Erythroblast (primary cell): Measurements from ENCODE around the gene SCN5A.

Source experiments
- DNase-seq, 2 experiments: peaks; one replicate each; lab custom pipeline; 2025; lab: John Stamatoyannopoulos, UW
- GATA1 ChIP-seq: IDR thresholded peaks from 2 replicates; pipeline ENCODE4 v1.6.1; 2011; ENCODE audit warnings: low read depth, mild to moderate bottlenecking, control low read depth, low read length, moderate library complexity
- POLR2A ChIP-seq: IDR thresholded peaks from 2 replicates; pipeline ENCODE4 v1.6.1; 2011; ENCODE audit warnings: mild to moderate bottlenecking, low read length

The SCN5A gene

DNA sequence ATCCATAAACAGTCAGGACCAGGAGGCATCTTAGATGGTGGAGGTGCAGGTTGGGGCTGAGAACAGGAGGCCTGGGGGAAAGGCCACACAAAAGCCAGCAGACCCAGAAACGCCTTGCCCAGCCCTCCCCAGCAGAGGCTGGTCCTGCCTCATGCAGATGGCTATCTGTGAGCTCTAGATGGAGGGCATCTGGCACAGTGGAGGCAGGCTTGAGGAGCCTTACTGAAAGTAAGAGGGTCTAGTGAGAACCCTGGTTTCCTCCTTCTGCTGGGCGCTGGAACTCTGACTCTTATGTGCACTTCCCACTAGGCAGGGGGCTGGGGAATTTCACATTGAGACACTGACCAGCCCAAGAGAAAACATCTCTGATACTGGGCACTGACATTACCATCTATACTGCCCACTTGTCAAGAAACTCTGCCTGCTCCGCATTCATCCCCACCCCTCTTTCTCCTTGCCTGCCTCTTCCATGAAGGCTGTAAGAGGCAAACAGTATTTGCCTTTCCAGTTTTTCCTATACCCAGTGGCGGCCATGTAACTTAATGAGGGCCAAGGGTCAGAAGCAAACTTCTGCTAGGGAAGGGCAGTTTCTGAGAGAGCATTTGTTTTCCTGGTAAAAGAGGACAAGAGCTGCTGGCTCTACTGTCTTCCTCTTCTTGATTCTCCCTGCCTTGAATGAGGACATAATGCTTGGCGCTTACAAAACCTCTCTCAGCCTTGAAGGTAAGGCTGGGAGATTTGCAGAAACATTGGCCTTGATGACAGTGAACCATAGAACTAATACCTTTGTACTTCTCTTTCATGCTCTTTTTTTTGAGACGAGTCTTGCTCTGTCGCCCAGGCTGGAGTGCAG, 4.4 kb upstream of the SCN5A start:
- TF ChIP-seq POLR2A (no peak), GATA1 (no peak)
- DNase-seq: no peak

DNA sequence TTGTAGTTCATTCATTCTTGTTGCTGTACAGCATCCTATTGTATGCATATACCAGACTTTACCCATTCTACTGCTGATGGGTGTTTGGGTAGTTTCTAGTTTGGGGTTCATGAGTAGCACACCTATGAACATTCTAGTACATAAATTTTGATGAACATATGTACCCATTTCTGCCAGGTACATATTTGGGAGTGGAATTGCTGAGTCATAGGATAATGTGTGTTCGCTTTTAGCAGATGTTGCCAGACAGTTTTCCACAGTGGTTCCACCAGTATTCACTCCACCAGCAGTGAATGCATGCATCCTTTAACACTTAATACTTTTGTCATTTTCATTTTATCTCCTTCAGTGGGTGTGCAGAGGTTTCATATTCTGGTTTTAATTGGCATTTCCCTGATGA, 3.4 kb upstream of the SCN5A start:
- TF ChIP-seq GATA1 (no peak), POLR2A (no peak)
- no peak for DNase-seq

DNA sequence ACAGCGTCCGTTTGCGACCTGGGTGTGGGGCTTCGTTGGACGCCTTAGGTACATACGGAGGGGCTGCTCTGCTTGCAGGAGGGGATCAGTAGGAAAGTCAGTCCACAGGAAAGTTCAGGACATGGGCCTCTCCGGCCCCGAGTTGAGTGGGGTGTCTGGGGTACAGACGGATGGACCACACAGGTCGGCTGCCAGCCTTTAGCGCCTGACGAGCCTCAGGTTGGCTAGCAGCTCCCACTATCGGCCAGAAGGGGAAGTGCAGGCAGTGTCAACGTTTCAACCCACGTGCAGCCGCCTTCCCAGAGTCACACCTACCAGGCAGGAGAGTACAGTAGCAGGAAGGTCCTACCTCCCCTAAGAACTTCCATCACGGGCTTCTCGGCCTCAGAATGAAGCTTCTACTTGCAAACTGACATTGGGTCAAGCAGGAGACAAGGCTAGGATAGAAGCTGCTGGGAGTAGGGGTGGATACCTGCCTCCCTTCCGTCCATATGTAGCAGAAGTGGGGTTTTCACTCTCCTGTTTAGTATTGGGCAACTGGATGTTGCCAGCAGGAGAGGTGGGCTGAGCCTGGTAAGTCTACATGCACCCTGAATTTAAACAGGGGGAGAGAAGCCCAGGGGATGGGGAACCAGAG, 1.8 kb upstream of the SCN5A start:
- TF ChIP-seq POLR2A: no peak
- no peak for TF ChIP-seq GATA1
- peak; percentile 66 to 77 for DNase-seq

GRCh38 chr3:38650248-38650951, 913 bp upstream of the SCN5A start:
- TF ChIP-seq GATA1 (no peak), POLR2A (no peak)
- DNase-seq: peak in 1 of 2 experiments; percentile 30

DNA sequence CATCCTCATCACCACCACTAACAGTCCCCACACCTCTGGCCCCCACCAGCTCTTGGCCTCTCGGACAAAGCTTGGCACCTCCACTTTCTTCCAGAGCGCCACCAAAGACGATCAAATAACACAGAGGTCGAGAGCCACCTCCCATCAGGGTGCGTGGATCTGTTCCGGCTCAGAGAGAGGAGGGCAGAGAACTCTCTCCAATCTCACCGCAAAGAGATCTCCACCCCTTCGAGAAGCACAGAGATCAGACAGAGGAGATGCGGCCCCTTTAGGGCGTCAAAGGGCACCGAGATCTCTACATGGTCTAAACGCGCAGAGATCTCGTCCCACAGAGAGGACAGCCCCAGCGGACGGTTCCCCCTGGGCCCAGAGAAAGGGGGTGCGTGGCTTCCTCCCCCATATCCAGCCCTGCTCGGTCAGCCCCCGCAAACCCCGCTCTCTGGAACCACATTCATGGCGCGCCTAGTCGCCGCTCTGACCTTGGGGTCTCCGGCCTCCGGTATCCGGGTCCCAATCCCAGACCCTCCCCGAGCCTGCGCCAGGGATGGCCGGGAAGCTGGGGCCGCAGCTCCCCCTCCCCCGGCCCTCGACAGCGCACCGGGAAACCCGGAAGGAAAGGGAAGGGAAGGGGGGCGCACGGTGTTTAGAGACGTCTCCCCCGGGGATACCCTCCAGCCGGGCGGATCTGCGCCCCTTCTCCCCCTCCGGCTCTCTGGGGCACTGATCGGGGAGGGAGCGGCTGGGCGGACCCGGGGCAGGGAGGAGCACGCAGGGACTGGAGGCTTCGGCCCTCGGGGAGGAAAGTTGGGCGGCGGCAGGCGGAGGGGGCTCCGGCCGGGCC, 608 bp downstream of the SCN5A start:
- DNase-seq: no peak
- TF ChIP-seq GATA1 (no peak), POLR2A (no peak)

DNA sequence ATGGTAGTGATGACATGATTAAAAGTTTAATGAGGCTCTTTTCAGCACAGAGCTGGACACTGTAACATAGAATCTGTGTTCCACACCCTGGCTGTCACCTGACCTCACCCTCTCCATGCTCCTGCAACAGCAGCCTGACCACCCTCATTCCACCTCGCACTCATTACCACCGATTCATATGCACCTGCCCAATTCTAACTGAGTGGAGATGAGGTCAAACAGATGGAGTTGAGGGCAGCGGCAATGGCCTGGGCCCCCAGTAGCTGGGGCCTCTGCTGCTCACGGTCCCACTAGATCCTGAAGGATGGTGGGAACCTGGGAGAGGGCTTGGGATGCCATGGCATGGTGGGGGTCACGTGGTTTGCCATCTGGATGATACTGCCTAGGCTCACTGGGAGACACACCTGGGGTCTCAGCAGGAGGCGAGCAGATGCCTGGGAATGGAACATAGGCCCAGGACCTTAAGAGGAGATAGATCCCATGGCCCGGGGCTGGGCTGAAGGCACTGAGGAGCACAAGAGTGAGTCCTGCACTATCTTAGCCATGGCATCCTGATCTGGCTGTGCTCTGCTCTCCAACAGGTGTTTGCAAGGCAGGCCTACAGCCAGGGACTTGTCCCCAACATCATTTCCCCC, 1.3 kb downstream of the SCN5A start:
- DNase-seq: no peak
- TF ChIP-seq GATA1 (no peak), POLR2A (no peak)

DNA sequence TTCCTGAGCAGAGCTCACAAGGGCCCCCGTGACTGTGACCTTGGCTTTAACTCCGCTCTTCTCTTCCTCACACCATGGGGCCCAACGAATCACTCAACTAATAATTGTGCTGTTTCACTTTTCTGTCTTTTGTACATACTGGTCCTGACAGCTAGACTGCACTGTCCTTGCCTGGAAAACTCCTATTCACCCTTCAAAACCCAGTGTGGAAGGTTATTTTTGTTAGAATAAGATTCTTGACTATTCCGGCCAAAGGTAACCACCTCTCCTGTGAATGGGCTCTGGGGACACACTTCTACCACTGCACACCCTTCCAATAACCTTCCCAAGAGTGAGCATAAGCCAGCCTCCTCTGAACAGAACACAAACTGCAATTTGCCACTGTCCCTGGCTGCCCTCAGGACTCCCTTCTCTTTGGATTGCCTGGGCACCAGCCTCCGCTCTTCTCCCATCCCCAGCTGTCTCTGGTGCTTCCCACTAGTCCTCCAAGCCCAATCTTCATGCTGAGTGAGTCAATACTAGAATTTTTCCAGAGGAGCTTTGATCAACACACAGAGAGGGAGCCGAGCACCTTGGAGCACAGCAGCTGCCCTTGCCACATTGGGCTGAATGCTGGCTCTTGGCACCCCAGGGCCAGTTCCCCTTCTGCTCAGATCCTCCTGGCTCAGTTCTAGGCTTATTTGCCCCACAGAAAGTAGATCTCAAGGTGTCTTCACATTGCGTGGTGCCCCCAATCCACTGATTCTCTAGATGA, 2.1 kb downstream of the SCN5A start:
- DNase-seq: no peak
- TF ChIP-seq GATA1 (no peak), POLR2A (no peak)

- TF ChIP-seq GATA1 (no peak), POLR2A (no peak)
- DNase-seq: peak; percentile 45 to 58
Observed at GRCh38 chr3:38646630-38647029, 2.9 kb downstream of the SCN5A start.

DNA sequence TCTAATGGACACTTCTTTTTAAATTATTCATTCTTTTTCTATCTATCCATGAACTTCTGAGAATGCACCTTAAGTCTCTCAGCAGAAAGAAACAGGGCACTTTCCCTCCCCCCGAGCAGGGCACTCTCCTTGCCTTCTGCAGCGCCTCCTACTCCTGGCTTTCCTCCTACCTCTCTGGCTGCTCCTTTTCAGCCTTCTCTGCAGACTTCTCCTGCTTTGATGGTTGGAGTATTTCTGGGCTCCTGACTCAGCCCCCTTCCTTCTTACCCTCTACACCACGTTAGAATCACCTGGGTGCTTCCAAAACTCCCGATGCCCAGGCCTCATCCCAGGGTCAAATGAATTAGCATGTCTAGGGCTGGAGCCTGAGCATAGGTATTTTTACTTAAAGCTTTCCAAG, 3.4 kb downstream of the SCN5A start:
- DNase-seq: no peak
- TF ChIP-seq POLR2A (no peak), GATA1 (no peak)

DNA sequence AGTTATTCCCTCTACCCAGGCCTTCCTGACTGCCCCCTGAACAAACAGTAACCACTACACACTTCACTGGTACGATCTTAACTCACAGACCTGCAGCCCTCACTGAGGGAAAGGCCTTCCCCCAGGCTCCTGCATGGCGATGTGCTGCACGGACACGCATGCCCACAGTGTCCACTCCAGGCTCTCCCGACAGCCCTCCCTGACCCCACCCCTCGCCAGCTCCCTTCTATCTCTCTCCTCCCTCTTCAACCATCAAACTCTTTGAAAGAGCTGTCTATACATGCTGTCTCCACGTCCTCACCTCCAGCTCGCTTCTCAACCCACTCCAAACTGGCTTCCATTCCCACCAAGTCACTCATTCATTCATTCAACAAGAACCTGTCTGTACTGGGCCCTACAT, 3.9 kb downstream of the SCN5A start:
- DNase-seq: no peak
- TF ChIP-seq POLR2A: no peak
- no peak for TF ChIP-seq GATA1

DNA sequence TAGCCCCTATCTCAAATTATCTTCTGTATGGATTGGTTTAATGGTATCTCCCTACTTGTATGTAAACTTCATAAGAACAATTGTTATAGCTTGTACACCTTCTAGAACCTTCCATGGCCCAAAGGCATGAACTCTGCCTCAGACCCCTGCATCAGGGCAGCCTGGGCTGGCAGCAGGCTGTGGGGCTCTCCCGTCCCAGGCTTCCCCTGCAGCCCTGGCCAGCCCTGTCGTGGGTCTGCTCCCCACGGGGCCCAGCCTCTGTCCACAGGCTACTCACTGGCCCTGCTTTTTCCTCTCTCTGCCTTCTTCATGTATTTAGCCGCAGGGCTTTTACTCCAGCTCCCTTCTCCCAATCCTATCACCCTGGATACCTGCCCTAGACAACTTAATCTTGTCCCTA, 4.4 kb downstream of the SCN5A start:
- DNase-seq: no peak
- no peak for TF ChIP-seq GATA1
- TF ChIP-seq POLR2A: no peak

DNA sequence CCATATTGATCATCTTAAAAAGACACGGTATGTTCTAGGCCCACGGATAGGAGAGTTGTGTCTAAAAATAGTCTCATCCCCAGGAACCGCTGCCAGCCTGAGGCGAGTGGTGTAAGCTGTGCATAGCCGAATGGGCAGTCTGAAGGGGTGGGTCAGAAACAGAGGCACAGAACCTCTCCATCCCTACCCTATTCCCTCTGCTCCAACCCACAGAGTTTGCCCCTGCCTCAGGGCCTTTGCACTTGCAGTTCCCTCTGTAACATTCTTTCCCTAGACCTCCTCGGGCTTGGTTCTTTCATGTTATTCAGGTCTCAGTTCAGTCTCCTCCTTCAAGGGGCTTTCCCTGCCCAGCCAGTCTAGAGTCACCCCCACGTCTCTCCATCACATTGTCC, 4.8 kb downstream of the SCN5A start:
- no peak for TF ChIP-seq POLR2A
- TF ChIP-seq GATA1: no peak
- DNase-seq: no peak
